GM12878 (cell line): ENCODE data around the gene PPP2R2B. TPM values are rescaled to one million over a fixed set of nuclear protein-coding genes. Genes with fewer than 3 reads are reported as not detected.

ENCODE experiments used
- ATAC-seq: fragments of 200-7000 bp; cut with Tn5 transposase; 3 replicates; pipeline ENCODE4 v1.9.1; 2020; ENCODE audit warnings: mild to moderate bottlenecking, moderate library complexity
- BruUV-seq: library from RNA; stranded (reverse); fragments of 400-500 nt; replicated peaks from 2 replicates; lab custom pipeline; 2021; lab: Mats Ljungman, UMichigan
- CTCF ChIA-PET: fragments of 300-600 bp; sonication (Branson Sonifier 250); formaldehyde crosslinking; extraction: SDS; loops from one replicate; lab custom pipeline; 2021; ENCODE audit warnings: inconsistent platforms; lab: Yijun Ruan, JAX
- POLR2A ChIA-PET: fragments of 350-600 bp; formaldehyde crosslinking; extraction: SDS; loops from one replicate; lab custom pipeline; 2021; ENCODE audit warnings: inconsistent platforms; lab: Charles Lee
- RAD21 ChIA-PET: fragments of 300-600 bp; sonication (Branson Sonifier 250); formaldehyde crosslinking; loops from one replicate; lab custom pipeline; 2023; ENCODE audit warnings: antibody characterized with exemption; ENCODE audit not compliant: unreplicated experiment; lab: Charles Lee
- SMC1A ChIA-PET: fragments of 300-600 bp; sonication (Branson Sonifier 250); formaldehyde crosslinking; loops from one replicate; lab custom pipeline; 2023; ENCODE audit not compliant: unreplicated experiment, uncharacterized antibody; lab: Charles Lee
- DNase-seq: peaks from one replicate; pipeline ENCODE4 v3.0.0-alpha.2; 2011; ENCODE audit warnings: low read depth, low spot score
- FAIRE-seq: peaks from 3 replicates; lab custom pipeline; 2011; peaks lifted over from hg19 to GRCh38; lab: Jason Lieb, UNC
- H2AFZ ChIP-seq: 2 replicates; pipeline ENCODE4 v1.6.0; 2011; ENCODE audit warnings: low read depth, low read length, control low read depth; ENCODE audit not compliant: control insufficient read depth
- H3K27ac ChIP-seq: 2 replicates; pipeline ENCODE4 v1.5.1; 2011; ENCODE audit warnings: control low read depth; ENCODE audit not compliant: control insufficient read depth, insufficient read depth
- H3K27me3 ChIP-seq, 2 experiments: replicated peaks in 1 of 2; 2 replicates each; pipeline versions ENCODE4 v1.6.0 to v1.6.1; 2011; ENCODE audit warnings: low read length in 1 of 2; ENCODE audit not compliant: control insufficient read depth in 2 of 2, insufficient read depth in 2 of 2
- H3K36me3 ChIP-seq, 2 experiments: 2 replicates each; pipeline ENCODE4 v1.5.1; 2011; ENCODE audit warnings: low read length in 1 of 2; ENCODE audit not compliant: control insufficient read depth in 2 of 2, insufficient read depth in 2 of 2
- H3K4me1 ChIP-seq: 2 replicates; pipeline ENCODE4 v1.6.1; 2011; ENCODE audit warnings: mild to moderate bottlenecking, low read length, moderate library complexity, mixed read lengths; ENCODE audit not compliant: control insufficient read depth, insufficient read depth
- H3K4me2 ChIP-seq: 2 replicates; pipeline ENCODE4 v1.6.0; 2011; ENCODE audit warnings: control low read depth; ENCODE audit not compliant: control insufficient read depth, insufficient read depth
- H3K4me3 ChIP-seq: fragments of 200-600 bp; sonication (generic); 2 replicates; pipeline ENCODE4 v1.5.1; 2016
- H3K79me2 ChIP-seq: 2 replicates; pipeline ENCODE4 v1.6.0; 2011; ENCODE audit warnings: low read length; ENCODE audit not compliant: control insufficient read depth, insufficient read depth
- H3K9ac ChIP-seq: 2 replicates; pipeline ENCODE4 v1.8.0; 2011; ENCODE audit warnings: low read length, control low read depth, mixed read lengths; ENCODE audit not compliant: control insufficient read depth, insufficient read depth
- H3K9me3 ChIP-seq: replicated peaks from 3 replicates; pipeline ENCODE4 v1.5.1; 2011; ENCODE audit warnings: mild to moderate bottlenecking, low read length; ENCODE audit not compliant: control insufficient read depth, insufficient read depth
- H4K20me1 ChIP-seq: 2 replicates; pipeline ENCODE4 v1.6.0; 2011; ENCODE audit not compliant: control insufficient read depth, insufficient read depth
- ASH2L ChIP-seq: fragments of 300-600, 200-600 bp; sonication (generic); IDR thresholded peaks from 2 replicates; pipeline ENCODE4 v1.6.1; 2017; ENCODE audit warnings: low read depth, mild to moderate bottlenecking, borderline replicate concordance
- BACH1 ChIP-seq: fragments of 450-650 bp; IDR thresholded peaks from 2 replicates; pipeline ENCODE4 v1.6.1; 2017; ENCODE audit warnings: mild to moderate bottlenecking, borderline replicate concordance
- GABPA ChIP-seq: IDR thresholded peaks from 2 replicates; pipeline ENCODE4 v1.6.1; 2014; ENCODE audit warnings: antibody characterized with exemption, low read depth, mild to moderate bottlenecking, inconsistent platforms
- SMAD5 ChIP-seq: IDR thresholded peaks from 2 replicates; pipeline ENCODE4 v1.6.1; 2016; ENCODE audit warnings: antibody characterized with exemption, low read depth
- SUZ12 ChIP-seq: fragments of 200-600 bp; sonication (generic); IDR thresholded peaks from one replicate; pipeline ENCODE4 v1.6.1; 2018; ENCODE audit warnings: antibody characterized with exemption, mild to moderate bottlenecking; ENCODE audit not compliant: unreplicated experiment
- TCF12 ChIP-seq: IDR thresholded peaks from 2 replicates; pipeline ENCODE4 v1.6.1; 2011; ENCODE audit warnings: low read depth, mild to moderate bottlenecking, low read length
- WRNIP1 ChIP-seq: IDR thresholded peaks from 2 replicates; pipeline ENCODE4 v1.6.1; 2011; ENCODE audit warnings: low read depth, low read length, improper control_type of control experiment, borderline replicate concordance
- WGBS: methylation state at CpG from one replicate; pipeline ENCODE4 v1.1.6; 2016; ENCODE audit warnings: low lambda C conversion rate; ENCODE audit not compliant: insufficient replicate concordance, insufficient coverage; ENCODE audit errors: missing lambda C conversion rate; 5-methylcytosine and 5-hydroxymethylcytosine counted together
- in situ Hi-C: fragments of 300-500 bp; cut with MboI; formaldehyde crosslinking; loops from 9 replicates; pipeline ENCODE4 v1.14.3; 2018; ENCODE audit warnings: mixed read lengths
- intact Hi-C: fragments of 100-400 bp; cut with micrococcal nuclease; formaldehyde crosslinking; loops from one replicate; pipeline ENCODE4 v1.14.2; 2022; ENCODE audit not compliant: unreplicated experiment
- polyA plus RNA-seq, 11 experiments: library from polyadenylated mRNA; depleted of rRNA in 4 of 11; unstranded in 6 of 11; stranded (reverse) in 5 of 11; fragments of >200 nt; fragmentation: Nextera tagmentation in 4 of 11; fragmentation: Illumina TruSeq in 1 of 11; extraction: Ambion mirVana in 4 of 11; extraction: Trizol in 1 of 11; gene quantifications; 1 replicate in 1 of 11; 2 replicates in 10 of 11; pipeline versions ENCODE4 v1.2.1 to v1.2.3, GENCODE V29; 2011 to 2016; ENCODE audit warnings: inconsistent platforms in 2 of 11, missing spikeins in 2 of 11, low read depth in 1 of 11
- total RNA-seq, 4 experiments: library from RNA; depleted of rRNA in 3 of 4; stranded (reverse); fragments of >200 nt in 3 of 4; fragmentation: Illumina TruSeq in 1 of 4; extraction: Trizol in 1 of 4; gene quantifications; 2 replicates each; pipeline versions ENCODE4 v1.2.1 to v1.2.3, GENCODE V29; 2013 to 2021
- TF ChIP-seq, protein P1 (sequence below): fragments of 450-650 bp; IDR thresholded peaks from 2 replicates; pipeline ENCODE4 v1.6.1; 2017; ENCODE audit warnings: antibody characterized with exemption, mild to moderate bottlenecking, moderate library complexity

PPP2R2B gene
- total and polyA plus RNA-seq, 10 of the 15 experiments (the other 5 are each of a cell fraction or from before 2014, with no cell fraction given), result not detected

DNA sequence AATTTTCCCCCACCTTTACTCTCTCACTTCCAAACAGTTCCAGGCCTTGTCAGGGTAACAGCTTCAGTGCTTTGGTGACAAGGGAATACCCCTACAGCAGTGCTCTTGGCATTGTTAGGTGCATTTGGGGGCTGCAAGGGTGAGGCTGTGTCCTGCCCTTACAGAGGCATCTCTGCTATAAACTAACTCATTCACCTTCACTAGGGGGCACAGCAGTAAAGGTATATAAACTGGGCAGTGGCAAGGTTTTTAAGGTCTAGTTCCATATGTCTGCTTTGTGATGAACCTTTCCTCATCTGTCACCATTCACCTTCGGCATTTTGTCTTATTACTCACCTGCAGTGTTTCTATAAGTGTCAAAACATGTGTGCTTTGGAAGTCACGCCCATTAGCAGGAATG lies 283.5 kb downstream of the PPP2R2B start (continued):
- TF ChIP-seq GABPA (no peak), TCF12 (no peak), BACH1 (no peak), SUZ12 (no peak)
- TF ChIP-seq, protein P1, sequence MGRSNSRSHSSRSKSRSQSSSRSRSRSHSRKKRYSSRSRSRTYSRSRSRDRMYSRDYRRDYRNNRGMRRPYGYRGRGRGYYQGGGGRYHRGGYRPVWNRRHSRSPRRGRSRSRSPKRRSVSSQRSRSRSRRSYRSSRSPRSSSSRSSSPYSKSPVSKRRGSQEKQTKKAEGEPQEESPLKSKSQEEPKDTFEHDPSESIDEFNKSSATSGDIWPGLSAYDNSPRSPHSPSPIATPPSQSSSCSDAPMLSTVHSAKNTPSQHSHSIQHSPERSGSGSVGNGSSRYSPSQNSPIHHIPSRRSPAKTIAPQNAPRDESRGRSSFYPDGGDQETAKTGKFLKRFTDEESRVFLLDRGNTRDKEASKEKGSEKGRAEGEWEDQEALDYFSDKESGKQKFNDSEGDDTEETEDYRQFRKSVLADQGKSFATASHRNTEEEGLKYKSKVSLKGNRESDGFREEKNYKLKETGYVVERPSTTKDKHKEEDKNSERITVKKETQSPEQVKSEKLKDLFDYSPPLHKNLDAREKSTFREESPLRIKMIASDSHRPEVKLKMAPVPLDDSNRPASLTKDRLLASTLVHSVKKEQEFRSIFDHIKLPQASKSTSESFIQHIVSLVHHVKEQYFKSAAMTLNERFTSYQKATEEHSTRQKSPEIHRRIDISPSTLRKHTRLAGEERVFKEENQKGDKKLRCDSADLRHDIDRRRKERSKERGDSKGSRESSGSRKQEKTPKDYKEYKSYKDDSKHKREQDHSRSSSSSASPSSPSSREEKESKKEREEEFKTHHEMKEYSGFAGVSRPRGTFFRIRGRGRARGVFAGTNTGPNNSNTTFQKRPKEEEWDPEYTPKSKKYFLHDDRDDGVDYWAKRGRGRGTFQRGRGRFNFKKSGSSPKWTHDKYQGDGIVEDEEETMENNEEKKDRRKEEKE, result no peak

DNA sequence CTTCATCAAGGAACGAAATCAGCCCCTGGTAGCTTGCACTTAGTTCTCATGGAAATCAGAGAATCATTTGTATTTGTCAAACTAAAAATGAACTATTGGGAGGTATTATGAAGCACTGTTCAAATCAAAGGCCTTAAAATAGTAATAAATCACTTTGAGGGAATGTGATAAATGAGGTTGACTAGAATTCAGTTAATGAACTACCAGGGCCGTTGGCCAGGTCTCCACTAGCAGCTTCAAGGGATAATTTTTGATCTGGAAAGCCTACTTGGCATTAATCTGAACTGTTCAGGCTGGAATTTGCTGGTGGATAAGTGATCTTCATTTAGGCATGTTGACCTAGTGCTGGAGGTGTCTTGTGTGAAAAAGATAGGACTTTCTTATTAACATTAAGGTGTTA lies 286.2 kb downstream of the PPP2R2B start:
- Histone ChIP-seq H3K79me2 (no peaks in the 10 kb centered on the region), H3K4me1 (no peaks in the 10 kb centered on the region), H3K4me2 (no peak overlapping the region), H3K36me3 (no peaks in the 10 kb centered on the region), H2AFZ (no peak overlapping the region), H3K27me3 (peaks cover 0 to 3% of the 10 kb centered on the region in 2 experiments; a peak in 1 of 4 replicates), H3K4me3 (no peak overlapping the region), H3K9ac (no peak overlapping the region), H3K27ac (no peak overlapping the region), H3K9me3 (no peaks in the 10 kb centered on the region), H4K20me1 (no peaks in the 10 kb centered on the region)
- intact Hi-C loops (no loop called here), in situ Hi-C loops (no loop called here)
- ChIA-PET CTCF (no interaction called here), SMC1A (no interaction called here), POLR2A (no interaction called here), RAD21 (no interaction called here)
- FAIRE-seq, result no peak
- TF ChIP-seq WRNIP1 (no peak), SMAD5 (no peak), ASH2L (no peak)
- no peak for ATAC-seq
- 0% methylated on average over 2 of the region's 2 CpGs for WGBS
- no TSS peak for BruUV-seq
- no peak for DNase-seq
